ENCODE measurements around the gene KIAA0586. TPM values are rescaled to one million over a fixed set of nuclear protein-coding genes. Genes with fewer than 3 reads are reported as not detected.

KIAA0586 gene
- total and polyA plus RNA-seq, 10 of the 15 experiments (the other 5 are each of a cell fraction or from before 2014, with no cell fraction given), result 7.1 to 27.6 (median 19.1) TPM

- RAD21 ChIA-PET (ENCODE audit: unreplicated experiment), result interaction anchor here (0.8 to 1.5 kb wide), 5 partner anchors 11 to 261 kb away, joined by 3 read pairs; no protein-coding TSS in a partner anchor
- H3K36me3 ChIP-seq (ENCODE audit: control insufficient read depth in 2 of 2, insufficient read depth in 2 of 2, low read length in 1 of 2), result no peaks in the 10 kb centered on the region
- intact Hi-C loops (cut with micrococcal nuclease; ENCODE audit: unreplicated experiment), result no loop called here
- no peaks in the 10 kb centered on the region for H3K27me3 ChIP-seq (replicated peaks in 1 of 2; ENCODE audit: control insufficient read depth in 2 of 2, insufficient read depth in 2 of 2, low read length in 1 of 2)
- in situ Hi-C loops (cut with MboI), result no loop called here
- H4K20me1 ChIP-seq (ENCODE audit: control insufficient read depth, insufficient read depth), result no peaks in the 10 kb centered on the region
- no peaks in the 10 kb centered on the region for H3K79me2 ChIP-seq (ENCODE audit: control insufficient read depth, insufficient read depth, low read length)
- no TSS peak for BruUV-seq (replicated peaks)
- CTCF ChIA-PET, result interaction anchor here (0.7 kb wide), 1 partner anchor 44 kb away, joined by 3 read pairs; no protein-coding TSS in a partner anchor
- 100% methylated on average over 1 of the region's 1 CpG for WGBS (ENCODE audit: insufficient coverage, insufficient replicate concordance, low lambda C conversion rate, missing lambda C conversion rate)
- no peak overlapping the region for H3K27ac ChIP-seq (ENCODE audit: control insufficient read depth, insufficient read depth)
- H3K4me3 ChIP-seq, result no peak overlapping the region
- no peaks in the 10 kb centered on the region; the same call in 2 of the 3 replicates for H3K9me3 ChIP-seq (replicated peaks; ENCODE audit: control insufficient read depth, insufficient read depth, low read length)
- H3K9ac ChIP-seq (ENCODE audit: control insufficient read depth, insufficient read depth, low read length), result no peak overlapping the region
- TF ChIP-seq POLR2A (IDR thresholded peaks at IDR 0.05; ENCODE audit: low read depth, low read length) (no peak), SUZ12 (IDR thresholded peaks at IDR 0.05; ENCODE audit: unreplicated experiment) (no peak), TAF1 (IDR thresholded peaks at IDR 0.05; ENCODE audit: borderline replicate concordance, low read depth, low read length) (no peak), USF1 (IDR thresholded peaks at IDR 0.05; ENCODE audit: borderline replicate concordance, extremely low read length, insufficient read depth, low read depth, low read length) (no peak), ATF3 (IDR thresholded peaks at IDR 0.05; ENCODE audit: borderline replicate concordance, extremely low read depth, low read depth, low read length) (no peak), HCFC1 (IDR thresholded peaks at IDR 0.05; ENCODE audit: low read length) (no peak), TCF7 (IDR thresholded peaks at IDR 0.05; ENCODE audit: borderline replicate concordance) (no peak)
- TF ChIP-seq, protein P1, sequence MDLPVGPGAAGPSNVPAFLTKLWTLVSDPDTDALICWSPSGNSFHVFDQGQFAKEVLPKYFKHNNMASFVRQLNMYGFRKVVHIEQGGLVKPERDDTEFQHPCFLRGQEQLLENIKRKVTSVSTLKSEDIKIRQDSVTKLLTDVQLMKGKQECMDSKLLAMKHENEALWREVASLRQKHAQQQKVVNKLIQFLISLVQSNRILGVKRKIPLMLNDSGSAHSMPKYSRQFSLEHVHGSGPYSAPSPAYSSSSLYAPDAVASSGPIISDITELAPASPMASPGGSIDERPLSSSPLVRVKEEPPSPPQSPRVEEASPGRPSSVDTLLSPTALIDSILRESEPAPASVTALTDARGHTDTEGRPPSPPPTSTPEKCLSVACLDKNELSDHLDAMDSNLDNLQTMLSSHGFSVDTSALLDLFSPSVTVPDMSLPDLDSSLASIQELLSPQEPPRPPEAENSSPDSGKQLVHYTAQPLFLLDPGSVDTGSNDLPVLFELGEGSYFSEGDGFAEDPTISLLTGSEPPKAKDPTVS (IDR thresholded peaks at IDR 0.05; ENCODE audit: low read depth, low read length), result no peak
- TF ChIP-seq, protein P2, sequence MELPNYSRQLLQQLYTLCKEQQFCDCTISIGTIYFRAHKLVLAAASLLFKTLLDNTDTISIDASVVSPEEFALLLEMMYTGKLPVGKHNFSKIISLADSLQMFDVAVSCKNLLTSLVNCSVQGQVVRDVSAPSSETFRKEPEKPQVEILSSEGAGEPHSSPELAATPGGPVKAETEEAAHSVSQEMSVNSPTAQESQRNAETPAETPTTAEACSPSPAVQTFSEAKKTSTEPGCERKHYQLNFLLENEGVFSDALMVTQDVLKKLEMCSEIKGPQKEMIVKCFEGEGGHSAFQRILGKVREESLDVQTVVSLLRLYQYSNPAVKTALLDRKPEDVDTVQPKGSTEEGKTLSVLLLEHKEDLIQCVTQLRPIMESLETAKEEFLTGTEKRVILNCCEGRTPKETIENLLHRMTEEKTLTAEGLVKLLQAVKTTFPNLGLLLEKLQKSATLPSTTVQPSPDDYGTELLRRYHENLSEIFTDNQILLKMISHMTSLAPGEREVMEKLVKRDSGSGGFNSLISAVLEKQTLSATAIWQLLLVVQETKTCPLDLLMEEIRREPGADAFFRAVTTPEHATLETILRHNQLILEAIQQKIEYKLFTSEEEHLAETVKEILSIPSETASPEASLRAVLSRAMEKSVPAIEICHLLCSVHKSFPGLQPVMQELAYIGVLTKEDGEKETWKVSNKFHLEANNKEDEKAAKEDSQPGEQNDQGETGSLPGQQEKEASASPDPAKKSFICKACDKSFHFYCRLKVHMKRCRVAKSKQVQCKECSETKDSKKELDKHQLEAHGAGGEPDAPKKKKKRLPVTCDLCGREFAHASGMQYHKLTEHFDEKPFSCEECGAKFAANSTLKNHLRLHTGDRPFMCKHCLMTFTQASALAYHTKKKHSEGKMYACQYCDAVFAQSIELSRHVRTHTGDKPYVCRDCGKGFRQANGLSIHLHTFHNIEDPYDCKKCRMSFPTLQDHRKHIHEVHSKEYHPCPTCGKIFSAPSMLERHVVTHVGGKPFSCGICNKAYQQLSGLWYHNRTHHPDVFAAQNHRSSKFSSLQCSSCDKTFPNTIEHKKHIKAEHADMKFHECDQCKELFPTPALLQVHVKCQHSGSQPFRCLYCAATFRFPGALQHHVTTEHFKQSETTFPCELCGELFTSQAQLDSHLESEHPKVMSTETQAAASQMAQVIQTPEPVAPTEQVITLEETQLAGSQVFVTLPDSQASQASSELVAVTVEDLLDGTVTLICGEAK (IDR thresholded peaks at IDR 0.05; ENCODE audit: borderline replicate concordance), result peak; percentile 66; the same call in 1 of the 2 replicates
- ATAC-seq (peak; percentile 47), DNase-seq (ENCODE audit: low read depth, low spot score) (no peak), FAIRE-seq (no peak)
- no peak overlapping the region for H2AFZ ChIP-seq (ENCODE audit: control insufficient read depth, low read depth, low read length)
- H3K4me1 ChIP-seq (ENCODE audit: control insufficient read depth, insufficient read depth, low read length), result no peaks in the 10 kb centered on the region
- H3K4me2 ChIP-seq (ENCODE audit: control insufficient read depth, insufficient read depth), result no peak overlapping the region
- POLR2A ChIA-PET, result interaction anchor here (0.6 kb wide), 1 partner anchor 13 kb away, joined by 5 read pairs; no protein-coding TSS in a partner anchor
- SMC1A ChIA-PET (ENCODE audit: uncharacterized antibody, unreplicated experiment), result interaction anchor here (0.5 to 2.3 kb wide), 7 partner anchors 11 to 420 kb away, joined by 3 to 9 read pairs (median 5); no protein-coding TSS in a partner anchor
Observed at GRCh38 chr14:58535044-58535443, 107.5 kb downstream of the KIAA0586 start.

All from GM12878 (cell line).